ENCODE results near the gene MAGI1.
A peak's percentile ranks its signal among the peaks of the same experiment; 100 is the strongest.

The MAGI1 gene

GRCh38 chr3:65432388-65433003, 606.2 kb downstream of the MAGI1 start:
- Histone ChIP-seq H3K9me3 (ENCODE audit: insufficient read depth, low read depth, low read length) (no peaks in the 10 kb centered on the region), H3K4me1 (ENCODE audit: insufficient read depth, low read length, poor library complexity, severe bottlenecking) (peaks cover 7% of the 10 kb centered on the region), H3K9me2 (replicated peaks; ENCODE audit: low read depth, low read length) (no peaks in the 10 kb centered on the region), H3K4me2 (ENCODE audit: low read depth, low read length, poor library complexity, severe bottlenecking) (no peak overlapping the region), H3K9ac (ENCODE audit: low read depth, low read length, poor library complexity, severe bottlenecking) (no peak overlapping the region), H2AFZ (ENCODE audit: low read length) (no peak overlapping the region), H3K79me2 (ENCODE audit: insufficient read depth, low read length) (no peaks in the 10 kb centered on the region), H3K4me3 (ENCODE audit: low read length, poor library complexity, severe bottlenecking) (no peak overlapping the region), H3F3A (ENCODE audit: low read depth) (no peaks in the 10 kb centered on the region), H3K36me3 (ENCODE audit: insufficient read depth, low read length) (peaks cover 5% of the 10 kb centered on the region; the same call in 1 of the 2 replicates), H3K27me3 (ENCODE audit: insufficient read depth, low read length, poor library complexity, severe bottlenecking) (no peaks in the 10 kb centered on the region), H4K20me1 (ENCODE audit: insufficient read depth, low read length, poor library complexity, severe bottlenecking) (no peaks in the 10 kb centered on the region)
- TF ChIP-seq CTCF (conservative IDR thresholded peaks at IDR 0.05; ENCODE audit: low read length) (no peak), EZH2phosphoT487 (IDR thresholded peaks at IDR 0.05; ENCODE audit: borderline replicate concordance) (no peak)

- no peaks in the 10 kb centered on the region for H4K20me1 ChIP-seq (ENCODE audit: insufficient read depth, low read length, poor library complexity, severe bottlenecking)
- H3K9me2 ChIP-seq (replicated peaks; ENCODE audit: low read depth, low read length) = no peaks in the 10 kb centered on the region
- H3K9ac ChIP-seq (ENCODE audit: low read depth, low read length, poor library complexity, severe bottlenecking) = no peak overlapping the region
- H3K4me3 ChIP-seq (ENCODE audit: low read length, poor library complexity, severe bottlenecking) = no peak overlapping the region
- TF ChIP-seq CTCF (conservative IDR thresholded peaks at IDR 0.05; ENCODE audit: low read length) (peak; percentile 51), EZH2phosphoT487 (IDR thresholded peaks at IDR 0.05; ENCODE audit: borderline replicate concordance) (no peak)
- no peaks in the 10 kb centered on the region for H3K27me3 ChIP-seq (ENCODE audit: insufficient read depth, low read length, poor library complexity, severe bottlenecking)
- H3F3A ChIP-seq (ENCODE audit: low read depth) = no peaks in the 10 kb centered on the region
- H2AFZ ChIP-seq (ENCODE audit: low read length) = no peak overlapping the region
- H3K79me2 ChIP-seq (ENCODE audit: insufficient read depth, low read length) = no peaks in the 10 kb centered on the region
- H3K4me2 ChIP-seq (ENCODE audit: low read depth, low read length, poor library complexity, severe bottlenecking) = no peak overlapping the region
- no peaks in the 10 kb centered on the region for H3K4me1 ChIP-seq (ENCODE audit: insufficient read depth, low read length, poor library complexity, severe bottlenecking)
- no peaks in the 10 kb centered on the region for H3K9me3 ChIP-seq (ENCODE audit: insufficient read depth, low read depth, low read length)
- peaks cover 5% of the 10 kb centered on the region; the same call in 1 of the 2 replicates for H3K36me3 ChIP-seq (ENCODE audit: insufficient read depth, low read length)
Observed at GRCh38 chr3:65425880-65426279, 612.8 kb downstream of the MAGI1 start.

GRCh38 chr3:65422154-65422553, 616.6 kb downstream of the MAGI1 start:
- no peaks in the 10 kb centered on the region for H3K79me2 ChIP-seq (ENCODE audit: insufficient read depth, low read length)
- TF ChIP-seq CTCF (conservative IDR thresholded peaks at IDR 0.05; ENCODE audit: low read length) (no peak), EZH2phosphoT487 (IDR thresholded peaks at IDR 0.05; ENCODE audit: borderline replicate concordance) (no peak)
- H3K27me3 ChIP-seq (ENCODE audit: insufficient read depth, low read length, poor library complexity, severe bottlenecking) = no peaks in the 10 kb centered on the region
- H3K9me3 ChIP-seq (ENCODE audit: insufficient read depth, low read depth, low read length) = no peaks in the 10 kb centered on the region
- H2AFZ ChIP-seq (ENCODE audit: low read length) = no peak overlapping the region
- H3K4me2 ChIP-seq (ENCODE audit: low read depth, low read length, poor library complexity, severe bottlenecking) = no peak overlapping the region
- H3K9me2 ChIP-seq (replicated peaks; ENCODE audit: low read depth, low read length) = no peaks in the 10 kb centered on the region
- H3K36me3 ChIP-seq (ENCODE audit: insufficient read depth, low read length) = no peaks in the 10 kb centered on the region
- H3K4me3 ChIP-seq (ENCODE audit: low read length, poor library complexity, severe bottlenecking) = no peak overlapping the region
- H4K20me1 ChIP-seq (ENCODE audit: insufficient read depth, low read length, poor library complexity, severe bottlenecking) = no peaks in the 10 kb centered on the region
- no peak overlapping the region for H3K9ac ChIP-seq (ENCODE audit: low read depth, low read length, poor library complexity, severe bottlenecking)
- H3F3A ChIP-seq (ENCODE audit: low read depth) = no peaks in the 10 kb centered on the region
- no peaks in the 10 kb centered on the region for H3K4me1 ChIP-seq (ENCODE audit: insufficient read depth, low read length, poor library complexity, severe bottlenecking)

Measured in Loucy (cell line).